IMR-90 (cell line): ENCODE results near the gene AP2A1. TPM values are rescaled to one million over a fixed set of nuclear protein-coding genes. Genes with fewer than 3 reads are reported as not detected.

Experiments used
- ATAC-seq: fragments of 200-7000 bp; cut with Tn5 transposase; 2 replicates; pipeline ENCODE4 v1.9.1; 2020; ENCODE audit warnings: low read depth, mild to moderate bottlenecking, moderate library complexity
- BruUV-seq: library from RNA; stranded (reverse); fragments of 400-500 nt; replicated peaks from 2 replicates; lab custom pipeline; 2021; lab: Mats Ljungman, UMichigan
- CTCF ChIA-PET: fragments of 300-600 bp; formaldehyde crosslinking; extraction: SDS; loops from one replicate; lab custom pipeline; 2021; ENCODE audit warnings: antibody characterized with exemption; lab: Yijun Ruan, JAX
- POLR2A ChIA-PET: fragments of 300-600 bp; sonication (Branson Sonifier 250); formaldehyde crosslinking; loops from one replicate; lab custom pipeline; 2022; ENCODE audit warnings: antibody characterized with exemption; ENCODE audit not compliant: unreplicated experiment; lab: Charles Lee
- DNase-seq: peaks from one replicate; pipeline ENCODE4 v3.0.0; 2013
- H2AFZ ChIP-seq: replicated peaks from 2 replicates; pipeline ENCODE3; 2013; ENCODE audit warnings: low read length, mild to moderate bottlenecking; ENCODE audit not compliant: poor library complexity
- H2AK5ac ChIP-seq: 2 replicates; pipeline ENCODE4 v1.6.1; 2013; ENCODE audit warnings: low read depth, low read length, inconsistent platforms
- H2AK9ac ChIP-seq: replicated peaks from 2 replicates; pipeline ENCODE3; 2013; ENCODE audit warnings: mild to moderate bottlenecking, low read depth, low read length, moderate library complexity; ENCODE audit not compliant: poor library complexity
- H2BK120ac ChIP-seq: 2 replicates; pipeline ENCODE4 v1.6.1; 2013; ENCODE audit warnings: low read depth, low read length, inconsistent platforms
- H2BK15ac ChIP-seq: 3 replicates; pipeline ENCODE4 v1.6.1; 2013; ENCODE audit warnings: low read depth, low read length, inconsistent platforms
- H2BK20ac ChIP-seq: 2 replicates; pipeline ENCODE4 v1.6.1; 2013; ENCODE audit warnings: low read depth, mild to moderate bottlenecking, inconsistent platforms, low read length, moderate library complexity
- H2BK5ac ChIP-seq: 2 replicates; pipeline ENCODE4 v1.6.1; 2013; ENCODE audit warnings: mild to moderate bottlenecking, low read depth, low read length, inconsistent platforms; ENCODE audit not compliant: poor library complexity, severe bottlenecking
- H3K14ac ChIP-seq: replicated peaks from 2 replicates; pipeline ENCODE4 v1.6.1; 2013; ENCODE audit warnings: low read depth, low read length, inconsistent platforms
- H3K18ac ChIP-seq: 2 replicates; pipeline ENCODE4 v1.6.1; 2013; ENCODE audit warnings: low read depth, low read length, control low read depth
- H3K23ac ChIP-seq: 2 replicates; pipeline ENCODE4 v1.6.1; 2013; ENCODE audit warnings: low read depth, low read length, inconsistent platforms
- H3K27ac ChIP-seq: 2 replicates; pipeline ENCODE4 v1.5.1; 2013; ENCODE audit warnings: mild to moderate bottlenecking, control low read depth, low read length; ENCODE audit not compliant: insufficient read depth
- H3K27me3 ChIP-seq: 2 replicates; pipeline ENCODE4 v1.6.1; 2013; ENCODE audit warnings: low read length; ENCODE audit not compliant: control insufficient read depth, insufficient read depth
- H3K36me3 ChIP-seq: 2 replicates; pipeline ENCODE4 v1.6.1; 2013; ENCODE audit warnings: low read length, mixed read lengths; ENCODE audit not compliant: control insufficient read depth, insufficient read depth
- H3K4ac ChIP-seq: 2 replicates; pipeline ENCODE4 v1.6.1; 2013; ENCODE audit warnings: low read depth, low read length, inconsistent platforms
- H3K4me1 ChIP-seq: 2 replicates; pipeline ENCODE4 v1.6.1; 2013; ENCODE audit warnings: low read length, mixed read lengths; ENCODE audit not compliant: control insufficient read depth, insufficient read depth
- H3K4me2 ChIP-seq: 2 replicates; pipeline ENCODE4 v1.6.1; 2013; ENCODE audit warnings: low read depth, mild to moderate bottlenecking, control low read depth, low read length, moderate library complexity
- H3K4me3 ChIP-seq: 2 replicates; pipeline ENCODE4 v1.5.1; 2013; ENCODE audit warnings: low read depth, mild to moderate bottlenecking, control low read depth, low read length, moderate library complexity; ENCODE audit not compliant: insufficient read depth
- H3K56ac ChIP-seq: 2 replicates; pipeline ENCODE4 v1.6.1; 2013; ENCODE audit warnings: low read length, inconsistent platforms; ENCODE audit not compliant: insufficient read depth; ENCODE audit errors: extremely low read depth
- H3K79me1 ChIP-seq, 2 experiments: 2 replicates each; pipeline ENCODE4 v1.6.1; 2013; ENCODE audit warnings: low read length in 2 of 2, inconsistent platforms in 1 of 2, low read depth in 1 of 2
- H3K9ac ChIP-seq: 2 replicates; pipeline ENCODE4 v1.6.1; 2013; ENCODE audit warnings: low read depth, low read length, control low read depth
- H3K9me1 ChIP-seq: 2 replicates; pipeline ENCODE4 v1.6.1; 2013; ENCODE audit warnings: low read length, inconsistent platforms; ENCODE audit not compliant: insufficient read depth
- H3K9me3 ChIP-seq: 2 replicates; pipeline ENCODE4 v1.6.1; 2013; ENCODE audit warnings: low read length; ENCODE audit not compliant: control insufficient read depth, insufficient read depth
- H4K20me1 ChIP-seq: 2 replicates; pipeline ENCODE4 v1.6.1; 2013; ENCODE audit warnings: low read length, inconsistent platforms; ENCODE audit not compliant: insufficient read depth
- H4K5ac ChIP-seq: 2 replicates; pipeline ENCODE4 v1.6.1; 2013; ENCODE audit warnings: mild to moderate bottlenecking, low read depth, low read length, control low read depth
- H4K8ac ChIP-seq, 2 experiments: 2 replicates each; pipeline ENCODE4 v1.6.1; 2013; ENCODE audit warnings: low read depth in 2 of 2, low read length in 2 of 2, control low read depth in 1 of 2, inconsistent platforms in 1 of 2
- H4K91ac ChIP-seq: 2 replicates; pipeline ENCODE4 v1.6.1; 2013; ENCODE audit warnings: low read depth, low read length, inconsistent platforms; ENCODE audit not compliant: insufficient read depth
- BHLHE40 ChIP-seq: fragments of 150-350 bp; IDR thresholded peaks from 2 replicates; pipeline ENCODE4 v1.6.1; 2016; ENCODE audit warnings: mild to moderate bottlenecking, low read depth, low read length
- CEBPB ChIP-seq: IDR thresholded peaks from 2 replicates; pipeline ENCODE4 v1.6.1; 2012; ENCODE audit warnings: low read depth, low read length, improper control_type of control experiment
- CHD1 ChIP-seq: IDR thresholded peaks from 2 replicates; pipeline ENCODE4 v1.6.1; 2012; ENCODE audit warnings: low read depth, low read length, improper control_type of control experiment
- CTCF ChIP-seq: conservative IDR thresholded peaks from 2 replicates; pipeline ENCODE4 v1.5.1; 2012; ENCODE audit warnings: mild to moderate bottlenecking, low read depth, low read length, improper control_type of control experiment
- ELK1 ChIP-seq: fragments of 150-350 bp; IDR thresholded peaks from 2 replicates; pipeline ENCODE4 v1.6.1; 2016; ENCODE audit warnings: low read depth, mild to moderate bottlenecking, low read length, moderate library complexity, borderline replicate concordance
- FOS ChIP-seq: fragments of 150-350 bp; IDR thresholded peaks from 2 replicates; pipeline ENCODE4 v1.6.1; 2016; ENCODE audit warnings: low read depth, low read length
- MAFK ChIP-seq: IDR thresholded peaks from 2 replicates; pipeline ENCODE4 v1.6.1; 2012; ENCODE audit warnings: low read depth, low read length, improper control_type of control experiment
- MAZ ChIP-seq: IDR thresholded peaks from 2 replicates; pipeline ENCODE4 v1.6.1; 2012; ENCODE audit warnings: low read depth, mild to moderate bottlenecking, low read length, improper control_type of control experiment, moderate library complexity, borderline replicate concordance
- MXI1 ChIP-seq: IDR thresholded peaks from 2 replicates; pipeline ENCODE4 v1.6.1; 2012; ENCODE audit warnings: low read depth, mild to moderate bottlenecking, low read length, moderate library complexity, borderline replicate concordance
- NFE2L2 ChIP-seq: fragments of 150-350 bp; IDR thresholded peaks from 2 replicates; pipeline ENCODE4 v1.6.1; 2016; ENCODE audit warnings: low read depth, mild to moderate bottlenecking, low read length
- POLR2A ChIP-seq: IDR thresholded peaks from 2 replicates; pipeline ENCODE4 v1.6.1; 2012; ENCODE audit warnings: mild to moderate bottlenecking, low read depth, low read length
- RAD21 ChIP-seq: IDR thresholded peaks from 2 replicates; pipeline ENCODE4 v1.6.1; 2012; ENCODE audit warnings: low read length, improper control_type of control experiment
- RCOR1 ChIP-seq: IDR thresholded peaks from 2 replicates; pipeline ENCODE4 v1.6.1; 2012; ENCODE audit warnings: mild to moderate bottlenecking, low read length, improper control_type of control experiment; ENCODE audit not compliant: insufficient replicate concordance
- RFX5 ChIP-seq: IDR thresholded peaks from 2 replicates; pipeline ENCODE4 v1.8.0; 2012; ENCODE audit warnings: low read depth, mild to moderate bottlenecking, low read length, moderate library complexity
- SMC3 ChIP-seq: fragments of 150-350 bp; IDR thresholded peaks from 2 replicates; pipeline ENCODE4 v1.6.1; 2016; ENCODE audit warnings: low read depth, mild to moderate bottlenecking, antibody characterized with exemption, low read length, moderate library complexity
- USF2 ChIP-seq: fragments of 150-350 bp; IDR thresholded peaks from 2 replicates; pipeline ENCODE4 v1.6.1; 2017; ENCODE audit warnings: mild to moderate bottlenecking, antibody characterized with exemption, low read length, low read depth
- WGBS, 2 experiments: methylation state at CpG; one replicate each; pipeline versions ENCODE4 v1.1.5 to v1.1.7; 2013; ENCODE audit warnings: missing lambda C conversion rate in 2 of 2; ENCODE audit not compliant: insufficient read length in 1 of 2; ENCODE audit errors: extremely low coverage in 2 of 2; 5-methylcytosine and 5-hydroxymethylcytosine counted together
- dilution Hi-C: fragments of 300-500 bp; cut with HindIII; formaldehyde crosslinking; loops from one replicate; pipeline ENCODE4 v1.14.3; 2018; ENCODE audit warnings: low sequenced_read_pairs; ENCODE audit not compliant: unreplicated experiment
- in situ Hi-C: fragments of 300-500 bp; cut with MboI; formaldehyde crosslinking; loops from 3 replicates; pipeline ENCODE4 v1.14.3; 2019; ENCODE audit warnings: low sequenced_read_pairs, inconsistent platforms, mixed read lengths
- intact Hi-C: fragments of 100-400 bp; cut with micrococcal nuclease; formaldehyde crosslinking; loops from 2 replicates; pipeline ENCODE4 v1.10.0; 2022
- polyA plus RNA-seq, 3 experiments: library from polyadenylated mRNA; depleted of rRNA; stranded (reverse); fragments of >200 nt; gene quantifications; 2 replicates each; pipeline ENCODE4 v1.2.3, GENCODE V29; 2012; ENCODE audit warnings: low replicate concordance in 1 of 3
- total RNA-seq: library from RNA; depleted of rRNA; stranded (reverse); fragments of >200 nt; gene quantifications from 2 replicates; pipeline ENCODE4 v1.2.3, GENCODE V29; 2012

The AP2A1 gene
- total and polyA plus RNA-seq, 2 of the 4 experiments (the other 2 are of a cell fraction) = 40.7 to 122 TPM

GRCh38 chr19:49839713-49840112, 72.9 kb downstream of the AP2A1 start:
- H3K79me1 ChIP-seq = peaks cover 0 to 25% of the 10 kb centered on the region in 2 experiments; a peak in 2 of 4 replicates
- BruUV-seq = no TSS peak
- H2BK15ac ChIP-seq = no peak overlapping the region
- no peak overlapping the region for H2BK5ac ChIP-seq
- no peak overlapping the region for H2BK120ac ChIP-seq
- 91% methylated on average over 7 of the region's 11 CpGs; no CpG with 5 or more reads in 1 of the 2 experiments for WGBS, 2 experiments
- H2AK5ac ChIP-seq = no peak overlapping the region
- no peak overlapping the region for H2AK9ac ChIP-seq
- peaks cover 9% of the 10 kb centered on the region; the same call in 1 of the 2 replicates for H3K9me1 ChIP-seq
- H3K27ac ChIP-seq = no peak overlapping the region
- dilution Hi-C loops (no loop called here), intact Hi-C loops (no loop called here), in situ Hi-C loops (no loop called here)
- no peak overlapping the region for H3K4ac ChIP-seq
- POLR2A ChIA-PET = no interaction called here
- no peak overlapping the region for H4K5ac ChIP-seq
- CTCF ChIA-PET = no interaction called here
- ATAC-seq (no peak), DNase-seq (no peak)
- H3K36me3 ChIP-seq = peaks cover 51% of the 10 kb centered on the region
- H3K4me2 ChIP-seq = no peak overlapping the region
- no peak overlapping the region for H4K8ac ChIP-seq
- no peak overlapping the region for H4K91ac ChIP-seq
- H3K27me3 ChIP-seq = no peaks in the 10 kb centered on the region
- TF ChIP-seq RFX5 (no peak), USF2 (no peak), FOS (no peak), CTCF (no peak), RAD21 (no peak), RCOR1 (no peak), MAZ (no peak), BHLHE40 (no peak), MXI1 (no peak), POLR2A (no peak), CEBPB (no peak), MAFK (no peak), ELK1 (no peak), NFE2L2 (no peak), SMC3 (no peak), CHD1 (no peak)
- H3K4me1 ChIP-seq = no peaks in the 10 kb centered on the region
- H3K9ac ChIP-seq = no peak overlapping the region
- no peak overlapping the region for H3K56ac ChIP-seq
- H3K23ac ChIP-seq = no peak overlapping the region
- H2AFZ ChIP-seq = no peak overlapping the region
- H2BK20ac ChIP-seq = no peak overlapping the region
- no peaks in the 10 kb centered on the region; the same call in 1 of the 2 replicates for H4K20me1 ChIP-seq
- H3K14ac ChIP-seq = no peak overlapping the region
- H3K9me3 ChIP-seq = no peaks in the 10 kb centered on the region
- no peak overlapping the region for H3K18ac ChIP-seq
- H3K4me3 ChIP-seq = no peak overlapping the region
